Measurements from ENCODE around the gene MRTFB.

Gene MRTFB

GRCh38 chr16:14240964-14241363 is 169.8 kb downstream of the MRTFB start:
- no peak for DNase-seq

- no peak for DNase-seq
Measured at GRCh38 chr16:14241631-14242030, 170.5 kb downstream of the MRTFB start.

DNA sequence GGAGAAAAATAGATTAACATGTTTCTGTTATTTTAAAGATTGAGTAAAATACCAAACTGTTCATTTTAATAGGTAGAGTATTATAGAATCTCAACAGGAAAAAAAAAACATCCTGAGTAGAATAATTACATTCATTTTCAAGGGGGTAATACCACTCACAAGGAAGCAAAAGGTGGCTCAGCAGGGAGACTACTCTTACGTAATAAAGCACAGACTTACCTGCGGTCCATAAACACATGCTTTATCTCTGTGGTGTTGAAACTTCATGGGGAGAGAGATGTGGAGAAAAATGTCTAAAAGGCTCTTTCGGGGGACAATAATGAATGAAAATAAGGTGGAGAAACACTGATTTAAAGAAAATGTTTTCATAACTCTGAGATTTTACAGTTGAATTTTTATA is 171.7 kb downstream of the MRTFB start:
- DNase-seq: no peak

DNA sequence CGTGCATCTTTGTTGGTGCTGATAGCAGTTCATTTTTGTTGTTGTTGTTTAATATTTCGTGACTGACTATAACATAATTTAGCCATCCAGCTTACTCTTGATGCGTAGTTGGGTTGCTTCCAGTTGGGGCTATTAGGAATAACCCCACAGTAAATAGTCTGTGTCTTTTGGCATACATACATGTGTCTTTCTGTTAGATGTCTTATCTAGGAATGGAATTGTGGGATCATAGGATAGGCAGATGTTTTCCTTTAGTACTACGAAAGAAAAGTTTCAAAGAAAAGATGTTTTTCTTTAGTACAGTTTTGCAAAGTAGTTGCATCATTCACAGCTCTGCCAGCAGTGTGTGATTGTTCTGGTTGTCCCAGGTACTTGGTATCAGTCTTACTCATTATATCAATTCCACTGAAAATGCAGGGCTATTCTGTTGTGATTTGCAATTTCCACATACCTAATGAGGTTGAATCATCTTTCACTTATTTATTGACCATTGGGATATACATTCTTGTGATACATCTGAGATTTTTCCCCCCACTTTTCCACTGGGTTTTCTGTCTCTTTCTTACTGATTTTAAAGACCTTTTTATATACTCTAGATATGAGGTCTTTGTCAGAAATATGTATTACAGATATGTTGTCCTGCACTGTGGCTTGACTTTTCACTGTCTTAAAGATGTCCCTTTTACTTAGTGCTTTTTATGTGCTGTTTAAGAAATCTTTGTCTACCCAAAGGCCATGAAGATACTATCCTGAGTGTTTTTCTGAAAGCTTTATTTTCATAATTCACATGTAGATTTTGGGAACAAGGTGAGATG is 173.3 kb downstream of the MRTFB start:
- DNase-seq: no peak

DNA sequence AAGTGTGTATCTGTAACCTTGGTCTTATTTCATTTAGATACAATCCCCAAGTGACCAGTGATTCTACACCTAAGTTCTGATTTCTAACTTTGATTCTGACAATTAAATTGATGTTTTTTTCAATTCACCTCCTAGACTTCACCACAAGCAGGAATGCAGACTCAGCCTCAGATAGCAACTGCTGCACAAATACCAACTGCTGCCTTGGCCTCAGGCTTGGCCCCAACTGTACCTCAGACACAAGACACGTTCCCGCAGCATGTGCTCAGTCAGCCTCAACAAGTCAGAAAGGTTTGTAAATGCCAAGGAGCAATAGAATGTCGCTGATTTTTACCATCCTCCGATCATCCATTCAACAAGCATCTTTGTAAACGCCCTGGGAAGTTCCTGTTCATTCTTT is 177.7 kb downstream of the MRTFB start:
- no peak for DNase-seq

GRCh38 chr16:14249291-14250032 is 178.3 kb downstream of the MRTFB start:
- peak; percentile 59 for DNase-seq

GRCh38 chr16:14251419-14251818 is 180.3 kb downstream of the MRTFB start:
- DNase-seq: no peak

- no peak for DNase-seq
Measured at GRCh38 chr16:14252860-14253259, 181.7 kb downstream of the MRTFB start.

- peak; percentile 39 for DNase-seq
Measured at GRCh38 chr16:14263011-14263410, 191.9 kb downstream of the MRTFB start.

- DNase-seq: no peak
Measured at GRCh38 chr16:14263769-14264168, 192.7 kb downstream of the MRTFB start.

- no peak for DNase-seq
Measured at GRCh38 chr16:14264327-14264943, 193.3 kb downstream of the MRTFB start.

- DNase-seq: no peak
Measured at GRCh38 chr16:14268073-14268472, 197.0 kb downstream of the MRTFB start.

GRCh38 chr16:14275934-14276333 is 204.8 kb downstream of the MRTFB start:
- no peak for DNase-seq

- DNase-seq: no peak
Measured at GRCh38 chr16:14278749-14279148, 207.6 kb downstream of the MRTFB start.

- no peak for DNase-seq
Measured at GRCh38 chr16:14280541-14280940, 209.4 kb downstream of the MRTFB start.

DNA sequence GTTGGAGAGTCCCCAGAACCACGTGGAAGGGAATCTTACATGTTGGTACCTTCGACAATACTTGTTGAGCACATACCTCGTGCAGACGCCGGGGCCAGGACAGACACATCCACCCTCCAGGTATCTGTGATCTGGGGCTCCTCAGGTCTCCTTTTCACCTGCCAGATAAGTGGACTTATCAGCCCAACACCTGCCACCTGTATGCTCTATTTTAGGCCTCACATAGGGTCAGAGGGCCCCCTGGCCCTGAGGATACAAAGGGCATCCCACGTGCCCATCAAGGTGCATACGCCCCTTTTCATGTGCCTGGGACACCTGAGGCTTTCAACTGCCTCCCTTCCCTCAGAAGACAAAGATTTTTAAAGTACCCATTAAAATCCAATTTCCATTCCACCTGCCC is 212.7 kb downstream of the MRTFB start:
- DNase-seq: no peak

DNA sequence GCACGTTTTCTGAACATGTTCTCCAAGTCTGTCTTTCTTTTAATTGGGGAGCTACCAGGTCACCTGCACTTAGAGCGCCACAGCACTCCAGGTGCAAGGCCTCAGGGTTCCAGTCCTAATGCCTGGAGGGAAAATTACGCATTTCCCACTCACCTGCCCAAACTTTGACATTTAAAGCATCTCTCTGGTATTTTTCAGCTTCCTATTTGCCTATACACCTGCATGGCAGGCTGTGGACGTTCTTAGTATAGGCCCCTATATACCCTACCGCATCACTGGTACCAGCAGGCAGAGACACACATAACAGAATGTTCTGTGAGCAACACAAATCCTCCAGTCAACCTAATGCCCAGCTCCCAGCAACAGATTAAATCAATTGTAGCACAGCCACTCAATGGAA is 213.3 kb downstream of the MRTFB start:
- DNase-seq: no peak

DNA sequence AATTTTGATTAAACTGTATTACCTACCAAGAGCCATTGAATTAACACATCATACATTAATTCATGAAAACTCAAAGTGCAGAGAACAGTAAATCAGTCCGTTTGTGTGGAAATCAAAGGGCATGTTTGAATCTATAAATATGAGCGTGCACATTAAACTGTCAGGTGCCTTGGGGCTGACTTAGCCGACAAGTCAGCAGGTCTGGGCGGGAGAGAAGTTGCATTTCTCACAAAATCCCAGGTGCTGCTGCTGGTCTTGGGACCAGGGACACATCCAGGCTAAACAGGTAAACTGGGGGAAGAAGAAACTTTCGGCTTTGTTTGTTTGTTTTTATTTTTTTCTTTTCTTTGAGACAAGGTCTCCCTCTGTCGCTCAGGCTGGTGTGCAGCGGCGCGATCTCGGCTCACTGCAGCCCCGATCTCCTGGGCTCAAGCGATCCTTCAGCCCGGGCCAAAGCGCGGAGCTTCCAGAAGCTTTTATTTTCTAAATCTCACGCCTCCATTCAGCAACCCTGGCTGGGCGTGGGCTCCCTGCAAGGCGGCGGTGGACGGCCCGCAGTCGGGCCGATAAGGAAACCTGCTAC is 213.9 kb downstream of the MRTFB start:
- DNase-seq: peak; percentile 83

DNA sequence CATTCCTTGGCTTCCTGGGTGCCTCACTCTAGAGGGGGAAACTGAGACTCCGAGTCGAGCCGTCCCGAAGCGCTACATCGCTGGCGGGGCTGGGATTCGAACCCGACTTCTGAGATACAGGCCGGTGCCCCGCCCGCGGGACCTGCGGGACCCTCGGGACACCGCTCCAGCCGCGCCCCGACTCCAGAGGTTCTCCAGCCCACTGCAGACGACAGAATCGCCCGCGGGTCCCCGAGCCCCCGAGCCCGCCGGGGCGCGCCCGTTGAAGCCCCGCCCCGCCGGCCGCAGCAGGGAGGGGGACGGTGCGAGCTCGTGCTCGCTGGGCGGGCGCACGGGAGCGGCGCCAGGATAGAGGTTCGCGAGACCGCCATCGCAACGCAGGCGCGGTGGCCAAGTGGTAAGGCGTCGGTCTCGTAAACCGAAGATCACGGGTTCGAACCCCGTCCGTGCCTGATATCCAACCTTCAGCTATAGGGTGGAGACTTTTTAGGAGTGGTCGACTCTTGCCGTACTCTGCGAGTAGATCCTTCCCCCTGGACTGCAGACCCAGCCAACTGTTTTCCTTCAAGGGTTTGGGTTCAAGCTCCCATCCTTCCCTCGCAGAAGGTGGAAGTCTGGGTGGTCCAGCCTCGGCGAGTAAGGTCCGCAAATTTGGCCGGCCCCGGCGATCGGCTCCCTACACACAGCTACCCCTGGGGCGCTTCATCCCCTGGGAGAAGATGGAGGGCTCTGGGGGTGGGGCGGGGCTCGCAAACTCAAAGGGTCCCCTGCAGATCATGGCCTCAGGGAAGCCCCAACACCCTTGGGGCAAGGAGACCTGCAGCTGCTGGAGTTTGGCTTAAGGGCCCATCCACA is 214.6 kb downstream of the MRTFB start:
- peak; percentile 92 for DNase-seq

- peak; percentile 57 for DNase-seq
Measured at GRCh38 chr16:14286368-14287230, 215.5 kb downstream of the MRTFB start.

GRCh38 chr16:14289692-14290340 is 218.7 kb downstream of the MRTFB start:
- DNase-seq: no peak
